Activated CD8-positive, alpha-beta memory T cell treated with anti-CD3 and anti-CD28 coated beads for 1 hour (primary cell): ENCODE results near the gene TECPR1.

Source experiments
- DNase-seq, 2 donors: peaks; one replicate each; pipeline ENCODE4 v3.0.0-alpha.2; 2020; ENCODE audit warnings: low read depth in 1 of 2; ENCODE audit errors: extremely low read depth in 1 of 2

Gene TECPR1

GRCh38 chr7:98166668-98166970, 85.4 kb downstream of the TECPR1 start:
- no peak for DNase-seq

GRCh38 chr7:98165827-98166667, 86.0 kb downstream of the TECPR1 start:
- DNase-seq = peak; percentile 7 to 24
